ENCODE data around the gene MVB12B.

The MVB12B gene

GRCh38 chr9:126363847-126364671 lies 37.4 kb downstream of the MVB12B start:
- H3K36me3 ChIP-seq (ENCODE audit: insufficient read depth, low read length), result no peaks in the 10 kb centered on the region
- no peak overlapping the region for H3K4me3 ChIP-seq (ENCODE audit: low read depth, low read length)
- no peak overlapping the region for H3K27ac ChIP-seq (ENCODE audit: low read depth, low read length)
- H3K27me3 ChIP-seq (ENCODE audit: insufficient read depth, low read length), result no peaks in the 10 kb centered on the region
- H3K4me1 ChIP-seq (ENCODE audit: control insufficient read depth, insufficient read depth, low read length, unreplicated experiment), result no peaks in the 10 kb centered on the region
- H2AFZ ChIP-seq (ENCODE audit: low read length, unreplicated experiment), result no peak overlapping the region
- H3K79me2 ChIP-seq (ENCODE audit: control insufficient read depth, insufficient read depth, low read length, unreplicated experiment), result no peaks in the 10 kb centered on the region

GRCh38 chr9:126365780-126366179 lies 39.2 kb downstream of the MVB12B start:
- no peaks in the 10 kb centered on the region for H3K4me1 ChIP-seq (ENCODE audit: control insufficient read depth, insufficient read depth, low read length, unreplicated experiment)
- H3K36me3 ChIP-seq (ENCODE audit: insufficient read depth, low read length), result no peaks in the 10 kb centered on the region
- H3K27me3 ChIP-seq (ENCODE audit: insufficient read depth, low read length), result no peaks in the 10 kb centered on the region
- no peak overlapping the region for H2AFZ ChIP-seq (ENCODE audit: low read length, unreplicated experiment)
- H3K27ac ChIP-seq (ENCODE audit: low read depth, low read length), result no peak overlapping the region
- no peak overlapping the region for H3K4me3 ChIP-seq (ENCODE audit: low read depth, low read length)
- no peaks in the 10 kb centered on the region for H3K79me2 ChIP-seq (ENCODE audit: control insufficient read depth, insufficient read depth, low read length, unreplicated experiment)

GRCh38 chr9:126366366-126367011 lies 39.9 kb downstream of the MVB12B start:
- H3K36me3 ChIP-seq (ENCODE audit: insufficient read depth, low read length), result no peaks in the 10 kb centered on the region
- no peaks in the 10 kb centered on the region for H3K4me1 ChIP-seq (ENCODE audit: control insufficient read depth, insufficient read depth, low read length, unreplicated experiment)
- H3K4me3 ChIP-seq (ENCODE audit: low read depth, low read length), result no peak overlapping the region
- H3K27ac ChIP-seq (ENCODE audit: low read depth, low read length), result no peak overlapping the region
- no peaks in the 10 kb centered on the region for H3K79me2 ChIP-seq (ENCODE audit: control insufficient read depth, insufficient read depth, low read length, unreplicated experiment)
- H3K27me3 ChIP-seq (ENCODE audit: insufficient read depth, low read length), result no peaks in the 10 kb centered on the region
- H2AFZ ChIP-seq (ENCODE audit: low read length, unreplicated experiment), result no peak overlapping the region

DNA sequence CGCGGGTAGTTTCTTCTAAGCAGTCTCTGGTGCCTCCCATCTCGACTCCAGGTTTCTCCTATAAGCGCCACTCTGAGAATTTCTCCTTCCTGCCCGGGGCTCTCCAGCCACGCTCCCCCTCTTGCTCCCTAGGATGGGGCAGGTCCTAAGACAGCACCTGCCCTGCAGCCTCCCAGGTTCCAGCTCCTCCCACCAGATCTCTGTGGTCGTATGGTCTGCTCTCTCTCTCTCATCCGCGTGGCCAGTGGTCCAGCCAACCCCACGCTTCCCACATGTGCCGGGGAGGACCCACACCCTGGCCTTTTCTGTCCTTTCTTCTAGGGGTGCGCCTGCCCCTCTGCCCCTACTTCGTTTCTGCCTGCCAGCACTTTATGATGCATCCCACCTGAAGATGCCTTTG lies 40.5 kb downstream of the MVB12B start:
- H3K4me3 ChIP-seq (ENCODE audit: low read depth, low read length), result no peak overlapping the region
- H3K27me3 ChIP-seq (ENCODE audit: insufficient read depth, low read length), result no peaks in the 10 kb centered on the region
- H3K27ac ChIP-seq (ENCODE audit: low read depth, low read length), result no peak overlapping the region
- H3K36me3 ChIP-seq (ENCODE audit: insufficient read depth, low read length), result no peaks in the 10 kb centered on the region
- H3K4me1 ChIP-seq (ENCODE audit: control insufficient read depth, insufficient read depth, low read length, unreplicated experiment), result no peaks in the 10 kb centered on the region
- no peaks in the 10 kb centered on the region for H3K79me2 ChIP-seq (ENCODE audit: control insufficient read depth, insufficient read depth, low read length, unreplicated experiment)
- H2AFZ ChIP-seq (ENCODE audit: low read length, unreplicated experiment), result no peak overlapping the region

- Histone ChIP-seq H3K79me2 (ENCODE audit: control insufficient read depth, insufficient read depth, low read length, unreplicated experiment) (no peaks in the 10 kb centered on the region), H3K4me3 (ENCODE audit: low read depth, low read length) (no peak overlapping the region), H3K36me3 (ENCODE audit: insufficient read depth, low read length) (no peaks in the 10 kb centered on the region), H2AFZ (ENCODE audit: low read length, unreplicated experiment) (no peak overlapping the region), H3K27me3 (ENCODE audit: insufficient read depth, low read length) (no peaks in the 10 kb centered on the region), H3K4me1 (ENCODE audit: control insufficient read depth, insufficient read depth, low read length, unreplicated experiment) (no peaks in the 10 kb centered on the region), H3K27ac (ENCODE audit: low read depth, low read length) (no peak overlapping the region)
Observed at GRCh38 chr9:126367616-126368015, 41.0 kb downstream of the MVB12B start.

DNA sequence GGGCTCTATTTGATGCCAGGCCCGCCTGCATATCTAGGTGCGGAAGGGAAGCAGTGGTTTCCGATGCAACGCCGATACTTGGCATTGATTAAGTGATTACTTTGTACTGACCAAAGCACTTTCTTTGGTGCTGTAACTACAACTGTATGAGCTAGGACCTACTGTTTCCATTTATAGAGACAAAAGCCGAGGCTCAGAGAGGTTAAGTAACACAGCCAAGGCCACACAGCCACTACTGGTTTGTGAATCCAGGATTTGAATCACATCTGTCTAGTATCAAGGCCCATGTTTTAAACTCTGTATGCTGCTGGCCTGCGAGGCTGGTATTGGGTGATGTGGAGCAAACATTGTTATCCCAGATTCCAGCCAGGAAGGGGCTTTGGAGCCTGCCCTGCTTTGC lies 41.4 kb downstream of the MVB12B start:
- Histone ChIP-seq H3K27ac (ENCODE audit: low read depth, low read length) (no peak overlapping the region), H3K4me1 (ENCODE audit: control insufficient read depth, insufficient read depth, low read length, unreplicated experiment) (peaks cover under 1% of the 10 kb centered on the region)

DNA sequence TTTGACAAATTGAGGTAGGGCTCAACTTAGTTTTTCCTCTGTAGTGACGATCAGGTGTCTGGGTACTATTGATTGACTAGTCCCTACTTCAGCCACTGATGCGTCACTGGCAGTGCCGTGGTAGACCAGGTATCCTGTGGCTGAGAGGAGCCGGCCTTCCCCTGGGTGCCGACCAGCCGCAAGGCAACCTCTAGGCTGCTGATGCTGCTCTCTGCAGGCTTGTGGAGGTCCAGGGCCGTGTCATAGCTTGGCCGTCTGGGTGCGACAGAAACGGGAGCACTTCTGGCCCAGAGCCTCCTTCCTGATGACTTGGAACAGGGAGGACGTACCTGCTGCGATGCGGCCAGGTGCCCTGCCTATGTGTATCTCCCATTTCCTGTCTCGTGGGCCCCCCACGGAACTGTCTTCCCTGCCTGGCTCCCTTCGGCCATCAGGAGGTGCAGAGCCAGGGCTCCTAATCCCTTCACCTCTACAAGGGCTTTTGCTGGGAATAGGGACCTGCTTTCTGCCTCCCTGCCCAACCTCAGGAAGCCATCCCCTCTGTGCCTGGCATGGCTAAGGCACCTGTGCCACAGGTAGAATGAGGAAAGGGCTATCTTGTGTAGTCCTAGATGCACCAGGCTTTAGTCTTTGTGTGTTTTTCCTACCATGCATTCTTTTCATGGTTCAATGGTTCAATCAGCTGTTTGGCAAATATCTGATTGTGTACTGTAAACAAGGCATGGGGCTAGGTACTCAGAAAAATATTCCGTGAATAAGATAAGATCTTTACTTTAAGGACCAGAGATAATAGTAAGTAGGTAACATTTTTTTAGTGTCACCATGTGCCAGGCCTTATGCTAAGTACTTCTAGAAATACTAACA lies 44.6 kb downstream of the MVB12B start:
- no peaks in the 10 kb centered on the region for H3K79me2 ChIP-seq (ENCODE audit: control insufficient read depth, insufficient read depth, low read length, unreplicated experiment)
- no peak overlapping the region for H3K4me3 ChIP-seq (ENCODE audit: low read depth, low read length)
- no peak overlapping the region for H2AFZ ChIP-seq (ENCODE audit: low read length, unreplicated experiment)
- H3K36me3 ChIP-seq (ENCODE audit: insufficient read depth, low read length), result no peaks in the 10 kb centered on the region
- H3K27me3 ChIP-seq (ENCODE audit: insufficient read depth, low read length), result no peaks in the 10 kb centered on the region
- H3K27ac ChIP-seq (ENCODE audit: low read depth, low read length), result no peak overlapping the region
- H3K4me1 ChIP-seq (ENCODE audit: control insufficient read depth, insufficient read depth, low read length, unreplicated experiment), result peaks cover 6% of the 10 kb centered on the region

More for the DNA sequence above, 41.4 kb downstream of the MVB12B start:
- H3K36me3 ChIP-seq (ENCODE audit: insufficient read depth, low read length), result no peaks in the 10 kb centered on the region
- no peak overlapping the region for H3K4me3 ChIP-seq (ENCODE audit: low read depth, low read length)
- no peaks in the 10 kb centered on the region for H3K79me2 ChIP-seq (ENCODE audit: control insufficient read depth, insufficient read depth, low read length, unreplicated experiment)
- H3K27me3 ChIP-seq (ENCODE audit: insufficient read depth, low read length), result no peaks in the 10 kb centered on the region
- H2AFZ ChIP-seq (ENCODE audit: low read length, unreplicated experiment), result no peak overlapping the region

DNA sequence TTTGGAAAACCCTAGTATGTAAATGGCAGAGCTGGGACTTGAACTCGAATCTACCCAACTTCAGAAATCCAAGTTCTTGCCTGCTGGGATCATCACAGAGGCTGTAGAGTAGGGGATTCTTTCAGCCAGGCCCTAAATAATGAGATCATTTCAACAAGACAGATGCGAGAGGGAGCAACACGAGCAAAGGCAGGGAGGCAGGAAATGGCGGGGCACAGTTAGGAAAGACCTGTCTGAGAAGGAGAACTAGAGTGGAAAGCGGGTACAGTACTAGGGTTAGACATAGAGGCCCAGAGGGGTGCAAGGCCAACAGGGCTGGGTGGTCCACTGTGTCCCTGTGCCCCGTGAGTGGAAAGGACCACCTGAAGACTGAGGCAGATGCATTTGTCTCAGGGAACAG lies 46.1 kb downstream of the MVB12B start:
- H2AFZ ChIP-seq (ENCODE audit: low read length, unreplicated experiment), result no peak overlapping the region
- no peak overlapping the region for H3K27ac ChIP-seq (ENCODE audit: low read depth, low read length)
- no peak overlapping the region for H3K4me3 ChIP-seq (ENCODE audit: low read depth, low read length)
- H3K4me1 ChIP-seq (ENCODE audit: control insufficient read depth, insufficient read depth, low read length, unreplicated experiment), result peaks cover 6% of the 10 kb centered on the region
- H3K79me2 ChIP-seq (ENCODE audit: control insufficient read depth, insufficient read depth, low read length, unreplicated experiment), result no peaks in the 10 kb centered on the region
- H3K36me3 ChIP-seq (ENCODE audit: insufficient read depth, low read length), result no peaks in the 10 kb centered on the region
- H3K27me3 ChIP-seq (ENCODE audit: insufficient read depth, low read length), result no peaks in the 10 kb centered on the region

DNA sequence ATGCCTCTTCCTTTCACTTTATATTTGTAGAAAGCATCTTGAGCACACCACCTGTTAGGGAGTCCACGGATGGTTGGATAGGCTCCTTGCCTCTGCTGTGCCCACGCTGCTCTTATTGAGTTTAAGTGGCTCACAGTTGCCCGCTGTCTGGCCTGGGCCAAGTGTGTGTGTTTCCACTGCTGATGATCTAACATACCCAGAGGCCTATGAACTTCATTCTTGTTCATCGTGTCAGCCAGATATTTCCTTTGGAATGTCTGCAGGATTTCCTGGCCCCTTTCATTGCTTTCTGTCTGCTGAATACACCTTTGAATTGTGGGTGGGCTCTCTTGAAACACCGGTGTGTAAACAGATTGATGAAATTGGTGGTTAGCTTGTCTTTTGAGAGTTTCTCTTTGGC lies 46.6 kb downstream of the MVB12B start:
- Histone ChIP-seq H3K27ac (ENCODE audit: low read depth, low read length) (no peak overlapping the region), H3K4me3 (ENCODE audit: low read depth, low read length) (no peak overlapping the region), H3K27me3 (ENCODE audit: insufficient read depth, low read length) (no peaks in the 10 kb centered on the region), H3K79me2 (ENCODE audit: control insufficient read depth, insufficient read depth, low read length, unreplicated experiment) (no peaks in the 10 kb centered on the region), H3K36me3 (ENCODE audit: insufficient read depth, low read length) (no peaks in the 10 kb centered on the region), H3K4me1 (ENCODE audit: control insufficient read depth, insufficient read depth, low read length, unreplicated experiment) (peaks cover 6% of the 10 kb centered on the region), H2AFZ (ENCODE audit: low read length, unreplicated experiment) (no peak overlapping the region)

GRCh38 chr9:126374366-126374781 lies 47.7 kb downstream of the MVB12B start:
- Histone ChIP-seq H3K27ac (ENCODE audit: low read depth, low read length) (no peak overlapping the region), H3K27me3 (ENCODE audit: insufficient read depth, low read length) (no peaks in the 10 kb centered on the region), H3K36me3 (ENCODE audit: insufficient read depth, low read length) (no peaks in the 10 kb centered on the region), H3K79me2 (ENCODE audit: control insufficient read depth, insufficient read depth, low read length, unreplicated experiment) (no peaks in the 10 kb centered on the region), H2AFZ (ENCODE audit: low read length, unreplicated experiment) (no peak overlapping the region), H3K4me3 (ENCODE audit: low read depth, low read length) (no peak overlapping the region), H3K4me1 (ENCODE audit: control insufficient read depth, insufficient read depth, low read length, unreplicated experiment) (peaks cover 6% of the 10 kb centered on the region)

Data from ACC112 (cell line).